Measurements from ENCODE around the gene GEMIN8. TPM values are rescaled to one million over a fixed set of nuclear protein-coding genes. Genes with fewer than 3 reads are reported as not detected.

Gene GEMIN8
- total RNA-seq, 2 experiments from 2014 or later, result 10.2 to 11.1 TPM

DNA sequence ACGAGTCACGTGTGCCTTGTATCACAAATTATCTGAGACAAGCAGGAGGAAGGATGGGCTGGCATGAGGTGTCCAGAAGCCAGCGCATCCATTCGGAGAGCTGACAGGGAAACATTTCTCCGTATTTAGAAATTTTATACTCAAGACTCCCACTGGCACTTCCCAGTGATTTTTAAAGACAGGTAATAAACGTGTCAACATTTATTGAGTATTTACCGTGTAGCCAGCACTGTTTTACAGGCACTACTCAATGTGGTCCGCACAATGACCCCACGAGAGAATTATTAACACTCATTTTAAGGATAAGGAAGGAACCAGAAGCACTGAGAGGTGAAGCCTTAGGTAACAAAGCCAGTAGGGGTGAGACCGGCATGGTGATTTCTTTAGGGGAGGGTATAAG, 23.2 kb downstream of the GEMIN8 start:
- H3K27ac Mint-ChIP-seq, result no peak overlapping the region
- intact Hi-C loops (cut with DNase I, micrococcal nuclease), result no loop called here
- Histone ChIP-seq H3K27me3 (ENCODE audit: control insufficient read depth in 1 of 2, insufficient read depth in 2 of 2, low read length in 2 of 2) (no peaks in the 10 kb centered on the region), H3K4me3 (ENCODE audit: low read length) (no peak overlapping the region), H3K27ac (ENCODE audit: low read depth in 1 of 2, low read length in 2 of 2) (no peak overlapping the region), H3K4me1 (ENCODE audit: insufficient read depth, low read length) (no peaks in the 10 kb centered on the region), H3K9me3 (ENCODE audit: control insufficient read depth in 1 of 2, insufficient read depth in 1 of 2, low read length in 2 of 2) (peaks cover 0 to 4% of the 10 kb centered on the region in 2 experiments), H3K36me3 (ENCODE audit: insufficient read depth, low read length) (peaks cover 14% of the 10 kb centered on the region)
- H3K4me3 Mint-ChIP-seq, result no peak overlapping the region
- DNase-seq, result no peak
- no peaks in the 10 kb centered on the region for H3K9me3 Mint-ChIP-seq
- no peaks in the 10 kb centered on the region for H3K27me3 Mint-ChIP-seq
- H3K4me1 Mint-ChIP-seq (ENCODE audit: low read depth), result peaks cover 17% of the 10 kb centered on the region
- CTCF ChIA-PET, result no interaction called here
- TF ChIP-seq, protein P1, sequence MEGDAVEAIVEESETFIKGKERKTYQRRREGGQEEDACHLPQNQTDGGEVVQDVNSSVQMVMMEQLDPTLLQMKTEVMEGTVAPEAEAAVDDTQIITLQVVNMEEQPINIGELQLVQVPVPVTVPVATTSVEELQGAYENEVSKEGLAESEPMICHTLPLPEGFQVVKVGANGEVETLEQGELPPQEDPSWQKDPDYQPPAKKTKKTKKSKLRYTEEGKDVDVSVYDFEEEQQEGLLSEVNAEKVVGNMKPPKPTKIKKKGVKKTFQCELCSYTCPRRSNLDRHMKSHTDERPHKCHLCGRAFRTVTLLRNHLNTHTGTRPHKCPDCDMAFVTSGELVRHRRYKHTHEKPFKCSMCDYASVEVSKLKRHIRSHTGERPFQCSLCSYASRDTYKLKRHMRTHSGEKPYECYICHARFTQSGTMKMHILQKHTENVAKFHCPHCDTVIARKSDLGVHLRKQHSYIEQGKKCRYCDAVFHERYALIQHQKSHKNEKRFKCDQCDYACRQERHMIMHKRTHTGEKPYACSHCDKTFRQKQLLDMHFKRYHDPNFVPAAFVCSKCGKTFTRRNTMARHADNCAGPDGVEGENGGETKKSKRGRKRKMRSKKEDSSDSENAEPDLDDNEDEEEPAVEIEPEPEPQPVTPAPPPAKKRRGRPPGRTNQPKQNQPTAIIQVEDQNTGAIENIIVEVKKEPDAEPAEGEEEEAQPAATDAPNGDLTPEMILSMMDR (IDR thresholded peaks at IDR 0.05), result no peak
- ATAC-seq (ENCODE audit: poor library complexity), result no peak
- POLR2A ChIA-PET, result no interaction called here
- peaks cover 59% of the 10 kb centered on the region for H3K36me3 Mint-ChIP-seq (ENCODE audit: low read depth)

DNA sequence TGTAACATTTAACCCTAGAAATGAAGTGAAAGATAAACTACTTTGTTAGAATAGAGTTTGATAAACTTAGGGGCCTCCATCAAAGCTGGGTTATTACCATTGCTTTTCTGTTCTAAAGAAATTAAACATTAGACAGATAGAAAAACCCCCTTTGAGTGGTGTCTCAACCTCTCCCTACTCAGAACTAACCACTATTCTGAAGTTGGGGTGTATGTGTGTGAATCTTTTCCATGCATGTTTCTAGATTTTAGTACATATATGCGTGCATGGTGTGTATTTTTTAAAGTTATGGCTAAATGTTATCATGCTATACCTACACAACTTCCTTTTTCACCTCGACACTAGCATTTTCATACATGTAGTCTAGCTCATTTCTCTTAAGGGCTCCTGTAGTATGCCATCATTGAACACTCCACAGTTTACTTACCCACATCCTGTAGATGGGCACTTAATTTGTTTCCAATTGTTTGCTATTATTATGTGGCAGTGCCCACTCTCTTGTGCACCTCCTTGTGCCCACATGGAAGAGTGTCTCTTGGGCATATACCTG, 25.7 kb downstream of the GEMIN8 start:
- H3K27me3 ChIP-seq (ENCODE audit: control insufficient read depth in 1 of 2, insufficient read depth in 2 of 2, low read length in 2 of 2), result no peaks in the 10 kb centered on the region
- H3K9me3 ChIP-seq (ENCODE audit: control insufficient read depth in 1 of 2, insufficient read depth in 1 of 2, low read length in 2 of 2), result peaks cover 0 to 4% of the 10 kb centered on the region in 2 experiments
- TF ChIP-seq, protein P1 (IDR thresholded peaks at IDR 0.05), result no peak
- DNase-seq (no peak), ATAC-seq (ENCODE audit: poor library complexity) (no peak)
- no peak overlapping the region for H3K4me3 ChIP-seq (ENCODE audit: low read length)
- H3K9me3 Mint-ChIP-seq, result no peaks in the 10 kb centered on the region
- intact Hi-C loops (cut with DNase I, micrococcal nuclease), result no loop called here
- no peaks in the 10 kb centered on the region for H3K27me3 Mint-ChIP-seq
- ChIA-PET CTCF (no interaction called here), POLR2A (interaction anchor here (1.3 kb wide), 1 partner anchor 25 kb away, joined by 3 read pairs; no protein-coding TSS in a partner anchor)
- no peak overlapping the region for H3K27ac ChIP-seq (ENCODE audit: low read depth in 1 of 2, low read length in 2 of 2)
- H3K4me1 Mint-ChIP-seq (ENCODE audit: low read depth), result peaks cover 17% of the 10 kb centered on the region
- H3K4me1 ChIP-seq (ENCODE audit: insufficient read depth, low read length), result no peaks in the 10 kb centered on the region
- H3K27ac Mint-ChIP-seq, result no peak overlapping the region
- no peak overlapping the region for H3K4me3 Mint-ChIP-seq
- H3K36me3 Mint-ChIP-seq (ENCODE audit: low read depth), result peaks cover 47% of the 10 kb centered on the region
- peaks cover 14% of the 10 kb centered on the region for H3K36me3 ChIP-seq (ENCODE audit: insufficient read depth, low read length)

DNA sequence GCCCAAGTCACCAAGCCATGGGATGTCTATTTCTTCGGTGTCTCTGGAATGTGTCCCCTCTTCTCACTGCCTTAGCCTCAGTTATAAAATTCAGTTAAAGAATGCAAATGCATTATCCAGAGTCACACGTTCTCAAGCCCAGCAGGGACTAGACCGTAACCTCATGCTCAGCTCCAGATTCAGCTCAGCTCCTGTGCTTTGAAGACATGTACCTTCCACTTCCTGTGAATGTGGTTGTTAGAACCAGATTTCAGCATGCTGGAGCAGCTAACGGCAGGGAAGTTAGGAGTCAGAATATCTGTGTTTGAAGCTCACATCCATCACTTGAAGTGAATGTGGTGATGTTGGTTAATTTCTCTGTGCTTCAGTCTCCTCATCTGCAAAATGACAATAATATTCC, 26.7 kb downstream of the GEMIN8 start:
- Histone ChIP-seq H3K4me3 (ENCODE audit: low read length) (no peak overlapping the region), H3K9me3 (ENCODE audit: control insufficient read depth in 1 of 2, insufficient read depth in 1 of 2, low read length in 2 of 2) (peaks cover 0 to 4% of the 10 kb centered on the region in 2 experiments), H3K36me3 (ENCODE audit: insufficient read depth, low read length) (peaks cover 6% of the 10 kb centered on the region), H3K4me1 (ENCODE audit: insufficient read depth, low read length) (no peaks in the 10 kb centered on the region), H3K27me3 (ENCODE audit: control insufficient read depth in 1 of 2, insufficient read depth in 2 of 2, low read length in 2 of 2) (no peaks in the 10 kb centered on the region), H3K27ac (ENCODE audit: low read depth in 1 of 2, low read length in 2 of 2) (no peak overlapping the region)
- ATAC-seq (ENCODE audit: poor library complexity) (no peak), DNase-seq (no peak)
- Mint-ChIP-seq H3K27me3 (no peaks in the 10 kb centered on the region), H3K9me3 (no peaks in the 10 kb centered on the region), H3K4me1 (ENCODE audit: low read depth) (peaks cover 17% of the 10 kb centered on the region), H3K27ac (no peak overlapping the region), H3K36me3 (ENCODE audit: low read depth) (peaks cover 40% of the 10 kb centered on the region), H3K4me3 (no peak overlapping the region)
- ChIA-PET POLR2A (interaction anchor here (1.3 kb wide), 1 partner anchor 26 kb away, joined by 3 read pairs; no protein-coding TSS in a partner anchor), CTCF (no interaction called here)
- intact Hi-C loops (cut with DNase I, micrococcal nuclease), result no loop called here
- TF ChIP-seq, protein P1 (IDR thresholded peaks at IDR 0.05), result no peak

All from CD4-positive, alpha-beta T cell (primary cell).